ENCODE data around the gene NR6A1.

NR6A1 gene

DNA sequence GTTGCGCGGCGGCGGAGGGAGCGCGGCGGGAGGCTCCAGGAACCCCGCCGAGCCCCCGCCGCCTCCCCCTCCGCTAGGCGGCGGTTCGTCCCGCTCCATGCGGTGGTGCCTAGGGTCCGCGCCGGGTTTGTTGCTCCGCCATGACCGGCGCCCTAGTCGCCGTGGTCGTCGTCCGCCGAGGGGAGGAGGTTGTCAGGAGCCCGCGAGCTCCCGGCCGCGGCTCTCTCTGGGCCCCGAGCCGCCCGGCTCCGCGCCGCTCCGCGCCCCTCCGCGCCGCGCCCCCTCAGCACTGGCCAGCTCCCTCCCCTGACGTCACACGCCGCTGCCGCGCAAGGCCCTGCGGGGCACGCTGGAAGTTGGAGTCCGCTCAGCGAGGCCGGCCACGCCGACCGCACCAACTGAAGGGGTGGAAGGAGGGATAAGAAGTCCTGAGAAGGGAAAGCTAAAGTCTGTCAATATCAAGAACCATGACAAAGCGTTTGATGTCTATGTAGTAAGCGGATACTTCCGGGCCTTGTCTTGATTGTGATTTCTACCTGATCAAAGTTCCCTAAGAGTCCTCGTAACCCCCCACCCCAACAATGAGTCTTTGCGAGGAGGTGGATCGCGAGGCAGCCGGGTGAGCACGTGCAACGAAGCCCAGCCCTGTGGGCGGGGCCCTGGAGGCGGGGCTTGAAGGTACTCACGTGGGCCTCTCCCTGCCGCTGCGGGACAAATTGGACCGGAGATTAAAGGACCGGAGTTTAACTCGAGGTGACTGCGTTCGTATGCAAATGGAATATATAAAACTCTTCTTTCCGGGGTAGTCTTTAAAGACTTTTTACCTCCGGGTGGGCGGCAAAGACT is at the start of gene NR6A1:
TSS of gene NR6A1 (minus strand) at position 291 of the 846 bp plus-strand sequence.
- TF ChIP-seq CTCF (IDR thresholded peaks at IDR 0.05; ENCODE audit: control insufficient read depth, extremely low read depth, insufficient read depth) = 0 out of 2 replicates have a peak, but pooled peaks have one; percentile 9
- peak within 1 kb of the TSS; percentile 79 for H3K4me3 ChIP-seq (ENCODE audit: low read depth, low read length)
- peak; percentile 92 for DNase-seq (ENCODE audit: low read depth)

- no peak overlapping the region for H3K4me3 ChIP-seq (ENCODE audit: low read depth, low read length)
- TF ChIP-seq CTCF (IDR thresholded peaks at IDR 0.05; ENCODE audit: control insufficient read depth, extremely low read depth, insufficient read depth) = no peak
- no peak for DNase-seq (ENCODE audit: low read depth)
These were observed 47.5 kb upstream of the NR6A1 start for GRCh38 chr9:124818431-124819281.

DNA sequence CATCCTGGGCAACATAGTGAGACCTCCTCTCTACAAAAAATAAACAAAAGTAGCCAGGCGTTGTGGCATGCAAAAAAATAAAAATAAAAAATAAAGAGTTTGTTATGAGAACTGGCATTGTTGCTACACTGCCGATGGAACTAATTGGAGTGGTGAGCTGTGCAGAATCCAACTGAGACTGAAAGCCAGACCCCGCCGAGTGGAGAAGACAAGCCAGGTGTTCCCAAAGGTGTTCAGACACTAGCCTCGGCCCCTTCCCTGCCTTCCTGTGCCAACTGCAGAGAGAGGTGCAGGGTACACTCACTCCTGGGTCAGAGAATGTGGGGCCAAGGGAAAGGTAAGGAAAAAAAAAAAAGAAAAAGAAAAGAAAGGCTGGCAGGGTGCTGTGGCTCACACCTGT is 44.5 kb upstream of the NR6A1 start:
- no peak overlapping the region for H3K4me3 ChIP-seq (ENCODE audit: low read depth, low read length)
- TF ChIP-seq CTCF (IDR thresholded peaks at IDR 0.05; ENCODE audit: control insufficient read depth, extremely low read depth, insufficient read depth) = no peak
- DNase-seq (ENCODE audit: low read depth) = no peak

DNA sequence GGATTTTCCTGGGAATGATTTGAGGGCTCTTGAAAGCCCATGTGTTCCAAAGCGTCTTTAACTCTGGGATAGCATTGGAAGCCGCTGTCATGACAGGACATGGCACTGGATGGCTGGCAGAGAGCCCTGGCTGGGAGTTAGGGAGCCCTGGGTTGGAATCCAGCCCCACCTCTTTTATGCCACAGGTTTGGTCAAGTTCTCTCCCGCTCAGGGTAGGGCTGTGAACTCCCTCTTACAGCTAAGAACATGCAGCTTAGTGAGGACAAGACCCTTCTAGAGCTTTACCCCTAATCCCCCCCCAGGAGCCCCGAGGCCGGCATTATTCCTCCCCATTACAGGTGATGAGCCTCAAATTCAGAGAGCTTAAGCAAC is 43.0 kb upstream of the NR6A1 start:
- no peak overlapping the region for H3K4me3 ChIP-seq (ENCODE audit: low read depth, low read length)
- no peak for TF ChIP-seq CTCF (IDR thresholded peaks at IDR 0.05; ENCODE audit: control insufficient read depth, extremely low read depth, insufficient read depth)
- DNase-seq (ENCODE audit: low read depth) = no peak

DNA sequence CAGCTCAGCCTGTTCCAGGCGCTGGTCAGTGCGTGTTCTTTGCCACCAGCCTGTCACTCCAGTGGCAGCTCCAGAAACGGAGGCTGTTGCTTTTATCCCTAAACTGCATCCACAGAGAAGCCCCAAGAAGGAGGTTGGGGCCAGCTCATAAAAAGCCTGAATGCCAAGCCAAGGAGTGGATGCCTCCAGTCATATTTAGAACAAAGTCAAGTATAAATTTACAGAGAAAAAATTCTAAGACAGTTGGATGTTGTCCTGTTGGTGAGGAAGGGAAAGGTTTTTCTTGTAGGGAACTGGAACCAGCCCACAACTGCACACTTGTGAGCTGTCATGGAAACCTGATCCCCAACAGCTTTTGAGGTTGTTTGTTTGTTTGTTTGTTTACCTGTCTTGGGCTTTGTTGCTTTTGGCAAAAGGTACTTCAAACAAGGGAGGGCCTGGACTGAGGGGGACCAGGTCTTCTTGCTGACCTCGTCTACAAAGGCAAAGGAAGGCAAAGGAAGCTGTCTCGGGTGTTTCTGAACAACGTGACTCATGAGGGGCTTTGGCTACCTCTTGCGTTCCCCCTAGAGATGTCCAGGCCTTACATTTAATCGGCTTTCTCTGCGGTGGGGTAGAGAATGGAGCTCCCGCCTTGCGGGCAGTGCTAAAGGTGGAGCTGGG is 42.5 kb upstream of the NR6A1 start:
- H3K4me3 ChIP-seq (ENCODE audit: low read depth, low read length) = no peak overlapping the region
- no peak for DNase-seq (ENCODE audit: low read depth)
- TF ChIP-seq CTCF (IDR thresholded peaks at IDR 0.05; ENCODE audit: control insufficient read depth, extremely low read depth, insufficient read depth) = no peak

- no peak for TF ChIP-seq CTCF (IDR thresholded peaks at IDR 0.05; ENCODE audit: control insufficient read depth, extremely low read depth, insufficient read depth)
- DNase-seq (ENCODE audit: low read depth) = no peak
- H3K4me3 ChIP-seq (ENCODE audit: low read depth, low read length) = no peak overlapping the region
These were observed 41.9 kb upstream of the NR6A1 start for GRCh38 chr9:124813041-124813440.

Data from LNCaP clone FGC (cell line).